Fibroblast of upper back skin (primary cell): ENCODE measurements around the gene PDCD2L.

Source experiments
- DNase-seq: peaks from one replicate; pipeline ENCODE4 v3.0.0-alpha.2; 2013

The PDCD2L gene

DNA sequence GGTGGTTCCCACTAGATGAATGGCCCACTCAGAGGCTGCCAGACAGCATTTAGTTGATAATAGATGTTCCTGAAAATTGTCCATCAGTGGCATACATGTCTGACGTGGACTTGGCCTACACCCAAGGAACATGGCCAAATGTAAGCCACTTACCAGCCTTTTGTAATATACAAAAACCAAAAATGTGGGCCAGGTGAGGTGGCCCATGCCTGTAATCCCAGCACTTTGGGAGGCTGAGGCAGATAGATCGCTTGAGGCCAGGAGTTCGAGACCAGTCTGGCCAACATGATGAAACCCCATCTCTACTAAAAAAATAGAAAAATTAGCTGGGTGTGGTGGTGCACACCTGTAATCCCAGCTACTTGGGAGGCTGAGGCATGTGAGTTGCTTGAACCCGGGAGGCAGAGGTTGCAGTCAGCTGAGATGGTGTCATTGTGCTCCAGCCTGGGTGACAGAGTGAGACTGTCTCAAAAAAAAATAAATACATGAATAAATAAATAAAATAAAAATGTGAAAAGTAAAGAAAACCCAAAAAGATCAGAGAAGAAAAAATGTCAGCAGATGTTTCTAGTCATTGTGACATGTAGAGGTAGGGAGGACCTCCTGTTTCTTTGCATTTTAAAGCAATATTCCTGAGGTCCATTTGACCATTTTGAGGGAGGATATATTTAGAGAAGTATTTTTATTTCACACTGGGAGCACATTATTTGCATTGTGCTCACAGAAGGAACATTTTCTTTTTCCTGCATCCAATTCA, 70.2 kb downstream of the PDCD2L start:
- no peak for DNase-seq

- peak; percentile 83 for DNase-seq
Observed at GRCh38 chr19:34475026-34475974, 71.1 kb downstream of the PDCD2L start.
